GM19452 (cell line): ENCODE measurements around the gene WASHC2A.
"Not testable (repeated sequence)": the region's sequence is repeated elsewhere in the genome, so short reads cannot be mapped to it uniquely, and the experiment has no call there.

Experiments
- ATAC-seq: cut with Tn5 transposase; IDR thresholded peaks from one replicate; pipeline ENCODE4 v1.9.1; 2021; ENCODE audit not compliant: unreplicated experiment

WASHC2A gene

GRCh38 chr10:50063100-50063499 lies 4.7 kb upstream of the WASHC2A start:
- no peak for ATAC-seq

DNA sequence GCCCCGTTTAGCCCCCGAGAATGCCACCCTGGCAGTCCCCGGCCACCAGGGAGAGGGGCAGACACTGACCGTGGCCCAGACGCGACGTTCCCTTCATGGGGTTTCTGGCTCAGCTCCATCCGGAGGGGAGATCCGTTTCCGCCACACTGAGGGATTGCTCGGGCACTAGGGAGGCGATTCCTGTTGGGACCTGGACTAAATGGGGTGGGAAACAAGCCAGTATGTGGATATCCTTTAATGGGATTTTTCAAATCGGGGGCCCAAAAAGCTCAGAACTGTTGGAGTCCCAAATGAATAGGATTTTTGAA lies 552 bp downstream of the WASHC2A start:
- ATAC-seq, result not testable (repeated sequence)

- not testable (repeated sequence) for ATAC-seq
These were observed 7.4 kb downstream of the WASHC2A start for GRCh38 chr10:50075139-50075538.

DNA sequence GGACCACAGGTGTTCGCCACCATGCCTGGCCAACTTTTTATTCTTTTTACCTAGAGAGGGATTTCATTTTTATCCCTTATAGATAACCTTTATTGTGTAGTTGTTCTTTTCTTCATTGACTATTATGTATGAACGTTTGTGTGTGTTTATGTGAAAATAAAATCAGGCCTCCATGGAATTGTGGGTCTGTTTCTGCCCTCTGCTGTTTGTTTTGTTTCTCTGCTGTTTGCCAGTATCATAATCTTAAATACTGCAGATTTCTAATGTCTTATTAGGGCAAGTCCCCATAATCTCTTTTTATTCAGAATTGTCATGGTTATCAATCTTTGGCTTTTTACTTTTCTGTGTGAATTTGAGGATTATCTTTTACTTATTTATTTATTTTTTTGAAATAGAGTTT lies 7.8 kb downstream of the WASHC2A start:
- ATAC-seq, result not testable (repeated sequence)

DNA sequence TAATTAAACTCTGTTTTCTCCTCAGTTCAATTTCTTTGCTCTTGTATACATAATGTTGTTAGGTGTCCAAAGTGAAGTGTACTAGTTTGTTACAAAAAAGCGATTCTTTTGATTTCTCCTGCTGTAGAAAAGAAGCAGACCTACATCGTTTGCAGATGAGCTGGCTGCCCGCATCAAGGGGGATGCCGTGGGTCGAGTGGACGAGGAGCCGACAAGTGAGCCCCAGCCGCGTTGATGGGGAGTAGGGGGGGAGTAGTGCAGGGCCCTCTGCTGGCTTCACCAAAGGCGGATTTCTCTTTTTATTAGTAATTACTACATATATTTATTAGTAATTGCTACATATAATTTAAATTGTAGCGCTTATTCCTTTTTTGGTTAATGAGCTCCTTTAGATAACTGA lies 23.6 kb downstream of the WASHC2A start:
- ATAC-seq, result not testable (repeated sequence)

DNA sequence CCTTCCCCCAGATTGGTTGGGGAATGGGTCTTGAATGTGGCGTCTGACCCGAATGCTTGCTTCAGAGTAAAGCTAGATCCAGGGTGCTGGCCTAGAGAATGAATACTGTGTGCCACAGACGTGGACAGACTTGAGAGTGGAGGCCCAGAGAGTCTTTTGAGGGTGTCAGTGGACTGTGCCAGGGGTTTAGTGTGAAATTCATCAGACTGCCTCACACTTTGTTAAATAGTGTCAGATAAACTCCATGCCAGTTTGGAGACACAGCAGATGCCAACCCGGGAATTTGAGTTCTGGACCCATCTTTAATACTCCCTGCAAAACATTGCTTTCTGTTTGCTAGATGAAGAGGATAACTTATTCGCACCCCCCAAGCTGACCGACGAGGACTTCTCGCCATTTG lies 25.2 kb downstream of the WASHC2A start:
- not testable (repeated sequence) for ATAC-seq

- ATAC-seq, result not testable (repeated sequence)
These were observed 26.9 kb downstream of the WASHC2A start for GRCh38 chr10:50094630-50095029.

DNA sequence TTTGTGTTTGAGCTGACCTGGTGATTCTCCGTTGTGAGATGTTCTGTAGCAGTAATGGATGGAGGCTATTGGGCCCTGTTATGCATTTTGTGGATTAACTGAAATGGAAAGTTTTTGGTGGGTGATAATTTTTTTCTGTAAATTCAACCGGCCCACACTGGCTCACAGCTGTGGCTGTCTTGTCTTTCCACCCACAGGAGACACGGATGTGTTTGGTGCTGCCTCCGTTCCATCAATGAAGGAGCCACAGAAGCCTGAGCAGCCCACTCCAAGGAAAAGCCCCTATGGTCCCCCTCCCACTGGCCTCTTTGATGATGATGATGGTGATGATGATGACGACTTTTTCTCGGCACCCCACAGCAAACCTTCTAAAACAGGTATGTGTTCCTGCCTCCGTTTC lies 27.6 kb downstream of the WASHC2A start:
- ATAC-seq, result not testable (repeated sequence)

GRCh38 chr10:50096722-50097121 lies 29.0 kb downstream of the WASHC2A start:
- ATAC-seq, result not testable (repeated sequence)

GRCh38 chr10:50098645-50099044 lies 30.9 kb downstream of the WASHC2A start:
- ATAC-seq, result not testable (repeated sequence)

DNA sequence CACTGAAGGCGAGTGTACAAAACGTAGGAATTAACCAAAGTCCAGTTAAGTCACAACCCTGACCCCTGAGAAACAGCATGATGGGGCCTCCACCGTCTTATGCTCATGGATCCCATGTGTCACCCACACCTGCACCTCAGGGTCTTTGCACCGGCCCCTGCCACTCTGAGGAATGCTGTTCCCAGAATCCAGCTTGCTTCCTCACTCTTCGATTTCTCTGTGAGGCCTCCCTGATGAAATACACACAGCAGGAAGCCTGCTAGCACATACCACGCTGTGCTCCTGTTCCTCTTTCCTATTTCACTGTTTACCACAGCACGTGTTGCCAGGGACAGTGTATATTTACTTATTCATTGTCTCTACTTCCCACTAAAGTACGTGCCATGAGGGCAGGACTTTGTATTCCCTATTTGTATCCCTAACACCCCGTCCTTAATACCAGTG lies 33.4 kb downstream of the WASHC2A start:
- not testable (repeated sequence) for ATAC-seq

DNA sequence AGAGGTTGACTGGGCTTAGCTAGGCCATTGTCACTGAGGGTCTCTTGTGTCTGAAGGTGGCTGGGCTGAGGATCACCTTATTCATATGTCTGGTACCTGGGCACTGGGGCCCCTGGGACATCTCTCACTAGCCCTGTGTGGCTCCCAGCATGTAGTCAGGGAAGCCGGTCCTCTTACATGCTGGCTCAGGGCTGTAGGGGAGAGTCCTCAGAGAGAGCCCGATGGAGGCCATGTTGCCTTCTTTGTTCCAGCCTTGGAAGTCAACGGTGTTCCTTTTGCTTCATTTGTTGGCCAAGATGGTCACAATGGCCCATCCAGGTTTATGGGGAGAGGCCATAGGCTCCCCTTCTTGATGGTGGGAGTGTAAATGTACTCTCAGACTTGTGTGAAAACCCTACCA lies 34.0 kb downstream of the WASHC2A start:
- ATAC-seq, result not testable (repeated sequence)

DNA sequence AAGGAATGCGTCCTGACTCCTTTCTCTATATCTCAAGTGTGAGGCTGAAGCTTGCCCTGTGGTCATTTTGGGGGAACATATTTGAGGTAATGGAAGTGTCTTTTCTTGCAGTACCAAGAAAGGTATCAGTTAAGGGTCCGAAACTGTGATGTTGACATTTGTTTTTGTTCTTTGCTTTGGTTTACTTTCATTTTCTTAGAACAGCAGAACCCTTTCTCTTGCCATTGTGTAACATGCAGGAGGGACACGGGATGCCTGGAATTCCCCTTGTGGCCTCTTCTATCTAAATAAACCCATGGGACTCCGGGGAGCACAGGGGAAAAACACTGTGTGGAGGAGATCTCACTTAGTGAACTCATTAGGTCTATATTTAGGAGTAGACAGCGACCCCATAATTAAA lies 34.5 kb downstream of the WASHC2A start:
- ATAC-seq, result peak; percentile 76

DNA sequence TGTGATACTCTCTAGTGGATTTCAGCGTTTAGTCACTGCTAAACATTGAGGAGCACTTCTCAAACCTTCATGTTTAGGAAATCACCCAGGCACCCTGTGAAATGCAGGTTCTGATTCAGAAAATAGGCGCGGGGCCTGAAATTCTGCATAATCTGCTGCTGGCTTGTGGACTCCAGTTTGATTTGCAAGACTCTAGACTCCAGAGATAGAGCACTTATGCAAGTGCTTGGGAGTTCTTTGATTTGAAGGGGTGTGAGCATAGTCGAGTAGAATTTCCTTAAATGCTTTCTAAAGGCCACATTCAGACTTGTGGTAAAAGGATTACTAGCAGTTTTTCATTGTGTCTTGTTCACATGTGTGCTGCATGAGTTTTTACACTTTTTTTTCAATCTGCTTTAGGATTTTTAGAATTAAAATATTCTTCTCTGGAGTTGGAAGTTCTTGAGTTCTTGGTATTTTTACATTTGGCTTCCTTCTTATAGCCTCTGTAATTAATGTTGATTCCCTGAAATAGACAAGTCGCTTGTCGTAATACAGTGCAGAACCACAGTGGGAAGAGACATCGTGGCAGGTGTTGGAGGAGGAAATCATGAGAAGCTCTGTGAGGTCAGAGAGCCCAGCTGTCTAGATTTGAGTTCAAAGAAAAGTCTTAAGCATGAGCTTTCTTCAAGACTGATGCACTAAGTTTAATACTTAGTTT lies 41.4 kb downstream of the WASHC2A start:
- not testable (repeated sequence) for ATAC-seq

- not testable (repeated sequence) for ATAC-seq
These were observed 44.8 kb downstream of the WASHC2A start for GRCh38 chr10:50112419-50113112.

GRCh38 chr10:50126765-50127164 lies 59.0 kb downstream of the WASHC2A start:
- not testable (repeated sequence) for ATAC-seq

- not testable (repeated sequence) for ATAC-seq
These were observed 60.1 kb downstream of the WASHC2A start for GRCh38 chr10:50127770-50128292.

DNA sequence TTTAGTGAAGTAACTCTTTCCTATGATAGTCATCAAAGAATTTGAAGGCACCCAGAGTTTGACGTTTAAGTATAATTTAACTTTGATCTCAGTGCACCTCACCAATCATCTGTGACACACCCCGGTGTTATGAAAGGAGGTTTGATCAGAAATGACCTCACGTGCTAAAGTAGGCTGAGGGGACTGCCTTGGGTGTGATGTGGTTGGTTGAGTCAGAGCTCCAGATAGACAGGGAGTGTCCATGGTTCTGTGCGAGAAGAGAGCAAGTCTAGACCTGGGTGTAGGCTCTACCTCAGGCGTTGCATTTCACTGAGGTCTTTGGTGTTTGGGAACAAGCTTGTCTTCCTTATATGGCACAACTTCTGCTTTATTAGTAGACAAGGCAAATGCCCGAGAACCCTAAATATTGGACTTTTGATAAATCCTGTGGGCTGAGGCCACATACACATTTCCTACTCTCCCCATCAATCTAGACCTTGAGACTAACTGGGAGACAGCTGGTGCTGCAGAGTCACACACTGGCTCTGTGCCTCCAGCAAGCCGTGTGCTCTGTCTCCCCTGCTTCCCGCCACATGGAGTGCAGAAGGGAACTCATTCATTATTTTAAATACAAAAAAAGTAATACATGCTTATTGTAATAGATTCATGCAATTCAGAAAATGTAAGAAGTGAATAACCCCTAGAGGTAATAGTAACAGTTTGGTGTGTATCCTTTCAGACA lies 63.7 kb downstream of the WASHC2A start:
- not testable (repeated sequence) for ATAC-seq

DNA sequence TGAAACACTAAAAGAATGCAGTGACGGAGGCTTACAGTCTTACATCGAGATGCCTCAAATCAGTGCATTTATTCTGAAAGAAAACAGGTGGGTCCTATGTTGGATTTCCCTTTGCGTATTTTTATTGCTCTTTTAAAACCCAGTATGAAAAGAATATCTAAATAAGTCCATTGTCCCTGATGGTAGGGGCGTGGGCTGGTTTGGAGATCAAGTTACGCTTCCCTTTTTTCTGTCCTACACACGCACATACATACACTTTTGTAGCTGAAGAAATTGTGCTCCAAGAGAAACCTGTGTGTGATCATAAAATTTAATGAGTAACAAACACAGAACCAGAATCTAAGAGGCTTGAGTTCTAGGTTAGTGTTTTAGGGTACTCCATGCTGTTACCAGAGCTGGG lies 64.6 kb downstream of the WASHC2A start:
- not testable (repeated sequence) for ATAC-seq

DNA sequence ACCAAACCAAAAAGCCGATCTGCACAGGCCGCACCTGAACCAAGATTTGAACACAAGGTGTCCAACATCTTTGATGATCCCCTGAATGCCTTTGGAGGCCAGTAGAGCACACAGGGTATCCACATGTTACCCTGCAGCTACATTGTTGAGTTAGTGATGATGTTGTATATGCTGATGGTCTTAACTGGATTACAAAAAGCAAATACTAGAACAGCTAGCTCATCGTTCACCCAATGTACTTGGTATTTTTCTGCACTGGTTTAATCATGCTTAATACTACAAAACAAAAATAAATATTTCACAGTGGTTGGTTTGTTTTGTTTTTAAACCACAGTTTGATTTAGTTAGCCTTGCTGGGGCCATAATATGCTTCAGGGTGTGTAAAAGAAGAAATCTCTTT lies 65.1 kb downstream of the WASHC2A start:
- ATAC-seq, result not testable (repeated sequence)

GRCh38 chr10:50143512-50144174 lies 75.9 kb downstream of the WASHC2A start:
- not testable (repeated sequence) for ATAC-seq
